Heart left ventricle (tissue), 16 donors: ENCODE data around the gene CDH23. TPM values are rescaled to one million over a fixed set of nuclear protein-coding genes. Genes with fewer than 3 reads are reported as not detected.

Source experiments
- ATAC-seq, 4 donors: fragments of 200-7000 bp; cut with Tn5 transposase; one replicate each; pipeline ENCODE4 v1.9.1; 2020 to 2022; ENCODE audit warnings: moderate library complexity in 4 of 4, mild to moderate bottlenecking in 3 of 4, moderate number of reproducible peaks in 1 of 4
- DNase-seq, 5 donors: peaks; one replicate each; pipeline ENCODE4 v3.0.0-alpha.2; 2020
- H3K27ac ChIP-seq, 12 donors: fragments of 200-600 bp; sonication (generic) in 4 of 12; one replicate each; pipeline versions ENCODE4 v1.5.0 to v1.8.0; 2016 to 2022; ENCODE audit warnings: mild to moderate bottlenecking in 2 of 12
- H3K27me3 ChIP-seq, 9 donors: fragments of 200-600 bp; sonication (generic) in 2 of 9; one replicate each; pipeline versions ENCODE4 v1.5.1 to v1.8.0; 2016 to 2022; ENCODE audit warnings: mild to moderate bottlenecking in 3 of 9
- H3K36me3 ChIP-seq, 9 donors: fragments of 200-600 bp; sonication (generic) in 2 of 9; one replicate each; pipeline versions ENCODE4 v1.5.0 to v1.8.0; 2018 to 2022; ENCODE audit warnings: mild to moderate bottlenecking in 2 of 9
- H3K4me1 ChIP-seq, 12 donors: fragments of 200-600 bp; sonication (generic) in 4 of 12; one replicate each; pipeline versions ENCODE4 v1.5.0 to v1.8.0; 2016 to 2022; ENCODE audit warnings: mild to moderate bottlenecking in 3 of 12
- H3K4me3 ChIP-seq, 12 donors: fragments of 200-600 bp; sonication (generic) in 4 of 12; one replicate each; pipeline versions ENCODE4 v1.5.0 to v1.8.0; 2017 to 2022; ENCODE audit warnings: mild to moderate bottlenecking in 9 of 12, moderate library complexity in 4 of 12
- H3K9me3 ChIP-seq, 12 donors: fragments of 200-600 bp; sonication (generic) in 4 of 12; one replicate each; pipeline versions ENCODE4 v1.5.0 to v1.8.0; 2016 to 2022; ENCODE audit warnings: mild to moderate bottlenecking in 1 of 12
- CTCF ChIP-seq, 12 donors: fragments of 200-600 bp; sonication (generic) in 4 of 12; IDR thresholded peaks; one replicate each; pipeline versions ENCODE4 v1.5.0 to v1.8.0; 2018 to 2022; ENCODE audit warnings: antibody characterized with exemption in 12 of 12, mild to moderate bottlenecking in 5 of 12
- POLR2A ChIP-seq, 2 donors: fragments of 450-650 bp; IDR thresholded peaks; one replicate each; pipeline ENCODE4 v1.6.1; 2017; ENCODE audit warnings: antibody characterized with exemption in 2 of 2, mild to moderate bottlenecking in 2 of 2, moderate library complexity in 2 of 2
- WGBS, 4 donors: extraction: QIAGEN DNeasy Blood & Tissue Kit in 2 of 4; methylation state at CpG; one replicate each; pipeline versions ENCODE4 v1.1.5 to v1.1.7; 2013 to 2018; 5-methylcytosine and 5-hydroxymethylcytosine counted together
- intact Hi-C, 10 donors: fragments of 100-400 bp; cut with DNase I; formaldehyde crosslinking; loops; one replicate each; pipeline versions ENCODE4 v1.11.1 to v1.14.2; 2022
- polyA plus RNA-seq, 2 donors: library from polyadenylated mRNA; stranded (reverse); fragments of 200-250 nt; gene quantifications; one replicate each; pipeline ENCODE4 v1.2.3, GENCODE V29; 2013
- total RNA-seq, 9 donors: library from RNA; depleted of rRNA in 2 of 9; stranded (reverse); fragments of >200 nt in 2 of 9; fragmentation: NEBNext Ultra II Directional in 3 of 9; extraction: Animal tissue kit (Norgen Biotek cat#: 25700) in 3 of 9; gene quantifications; one replicate each; pipeline versions ENCODE4 v1.1.0 to v1.2.4, GENCODE V29; 2016 to 2023
- donor health status: ischemic (EF 13 %, LVEDD 7.1; RV severe dilation, severe dysfunction).
- donor health status: healthy with polysubstance abuse.
- donor health status: DM: no; HTN: yes; CAD: no.
- donor health status: DM: no; HTN: no; CAD: no.
- donor health status: ischemic (EF 25% LVEDD 6.9; RV normal size, moderate dysfunction).
- donor health status: ischemic (EF 25% LVEDD 5.7; RV mildly dilated, moderate dysfunction).
- donor health status: healthy.
- donor health status: DM: yes; HTN: yes; CAD: no.
- donor health status: ischemic (EF 35%, LVEDD 5.7; RV mildly dilated, moderate dysfunction).
- donor health status: nonischemic (EF 11% LVEDD 7.7; RV severe dilation, severe dysfunction).
- donor health status: DM: yes; HTN: yes; CAD: no.
- donor health status: PGD.
- donor health status: ischemic (EF 29% LVEDD 5.4; RV normal size, mild dysfunction).
- donor health status: nonischemic (EF 23%, LVEDD 6.1; RV moderate dilation, normal function).

The CDH23 gene
- total and polyA plus RNA-seq, 11 donors, result 1.2 to 8.6 (median 3.9) TPM

DNA sequence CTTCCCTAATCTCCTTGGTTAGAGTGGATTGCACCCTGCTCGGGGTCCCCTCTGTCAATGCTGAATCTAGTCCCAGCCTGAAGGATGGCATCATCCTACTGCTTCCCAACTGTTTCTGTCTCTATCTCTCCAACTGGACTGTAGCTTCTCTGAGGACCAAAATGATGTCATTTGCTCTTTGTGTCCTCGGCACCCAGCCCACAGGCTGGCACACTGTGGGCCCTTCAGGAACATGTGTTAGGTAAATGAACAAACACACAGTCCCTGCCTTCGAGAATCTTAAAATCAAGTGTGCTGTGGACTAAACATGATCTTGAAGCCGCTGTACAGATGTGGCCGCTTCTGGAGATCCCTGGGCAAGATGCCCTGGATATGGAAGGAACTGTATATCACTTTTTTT is 5.0 kb upstream of the CDH23 start:
- no peak for ATAC-seq
- Histone ChIP-seq H3K36me3 (no peaks in the 10 kb centered on the region), H3K4me1 (peaks cover 0 to 5% (median 0%) of the 10 kb centered on the region in 12 donors), H3K9me3 (no peaks in the 10 kb centered on the region), H3K27ac (no peak overlapping the region), H3K27me3 (peaks cover 0 to 25% (median 0%) of the 10 kb centered on the region in 9 donors), H3K4me3 (no peak overlapping the region)
- no peak for TF ChIP-seq POLR2A (IDR thresholded peaks at IDR 0.05)
- no peak for TF ChIP-seq CTCF (IDR thresholded peaks at IDR 0.05)
- 75 to 88% (median 82%) methylated on average over 5 of the region's 5 CpGs for WGBS, 4 donors
- intact Hi-C loops, result loop anchor here in 6 of 10 donors (5.0 to 10.0 kb wide), 7 partner anchors 93 to 423 kb away; no protein-coding TSS in a partner anchor
- no peak for DNase-seq

GRCh38 chr10:71392292-71392691 is 4.4 kb upstream of the CDH23 start:
- WGBS, 4 donors, result 18 to 35% (median 29%) methylated on average over 1 of the region's 1 CpG
- H3K9me3 ChIP-seq, result no peaks in the 10 kb centered on the region
- no peak overlapping the region for H3K27ac ChIP-seq
- H3K4me1 ChIP-seq, result peaks cover 0 to 11% (median 2%) of the 10 kb centered on the region in 12 donors
- no peak for ATAC-seq
- intact Hi-C loops, result loop anchor here in 6 of 10 donors (5.0 to 10.0 kb wide), 7 partner anchors 93 to 423 kb away; no protein-coding TSS in a partner anchor
- DNase-seq, result no peak
- no peak overlapping the region for H3K4me3 ChIP-seq
- H3K36me3 ChIP-seq, result no peaks in the 10 kb centered on the region
- peaks cover 0 to 31% (median under 1%) of the 10 kb centered on the region in 9 donors for H3K27me3 ChIP-seq
- TF ChIP-seq POLR2A (IDR thresholded peaks at IDR 0.05) (no peak), CTCF (IDR thresholded peaks at IDR 0.05) (no peak)

- no peak overlapping the region for H3K27ac ChIP-seq
- H3K4me1 ChIP-seq, result peaks cover 0 to 19% (median 9%) of the 10 kb centered on the region in 12 donors
- H3K27me3 ChIP-seq, result peaks cover 0 to 39% (median 8%) of the 10 kb centered on the region in 9 donors
- intact Hi-C loops, result loop anchor here in 6 of 10 donors (5.0 to 10.0 kb wide), 7 partner anchors 92 to 422 kb away; no protein-coding TSS in a partner anchor
- ATAC-seq (no peak), DNase-seq (no peak)
- TF ChIP-seq CTCF (IDR thresholded peaks at IDR 0.05), result no peak
- no peak for TF ChIP-seq POLR2A (IDR thresholded peaks at IDR 0.05)
- H3K9me3 ChIP-seq, result no peaks in the 10 kb centered on the region
- no peaks in the 10 kb centered on the region for H3K36me3 ChIP-seq
- H3K4me3 ChIP-seq, result no peak overlapping the region
- 85 to 89% (median 86%) methylated on average over 16 of the region's 16 CpGs for WGBS, 4 donors
These were observed 3.6 kb upstream of the CDH23 start for GRCh38 chr10:71392791-71393781.
